Stimulated activated CD4-positive, alpha-beta T cell treated with anti-CD3 and anti-CD28 coated beads, Interleukin-2, amount 100 ng/mL, for 24 hours (primary cell): ENCODE data around the gene CDH5.
"Not testable (repeated sequence)": the region's sequence is repeated elsewhere in the genome, so short reads cannot be mapped to it uniquely, and the experiment has no call there.

Experiments
- DNase-seq, 2 donors: peaks; one replicate each; pipeline ENCODE4 v3.0.0-alpha.2; 2020

Gene CDH5

GRCh38 chr16:66366433-66367299 is at the start of gene CDH5:
TSS of gene CDH5 (plus strand) at chr16:66366691. CDS start at chr16:66379338, 12,647 bp downstream.
- no peak for DNase-seq

DNA sequence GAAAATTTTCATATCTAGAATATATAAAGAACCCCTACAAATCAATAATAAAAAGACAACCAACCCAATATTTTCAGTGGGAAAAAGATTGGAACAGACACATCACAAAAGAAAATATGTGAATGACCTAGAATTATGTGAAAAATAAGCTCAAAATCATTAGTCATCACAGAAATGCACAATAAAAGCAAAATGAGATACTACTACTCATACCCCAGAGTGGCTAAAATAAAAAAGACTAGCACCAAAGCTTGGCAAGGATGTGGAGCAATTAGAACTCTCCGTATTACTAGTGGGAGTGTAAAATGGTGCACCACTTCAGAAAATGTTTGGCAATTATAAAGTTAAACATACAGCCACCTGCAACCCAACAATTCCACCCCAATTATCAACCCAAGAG is 48.0 kb upstream of the CDH5 start:
- no peak for DNase-seq

- no peak for DNase-seq
Observed at GRCh38 chr16:66320774-66321173, 45.7 kb upstream of the CDH5 start.

GRCh38 chr16:66322174-66322573 is 44.3 kb upstream of the CDH5 start:
- no peak for DNase-seq

DNA sequence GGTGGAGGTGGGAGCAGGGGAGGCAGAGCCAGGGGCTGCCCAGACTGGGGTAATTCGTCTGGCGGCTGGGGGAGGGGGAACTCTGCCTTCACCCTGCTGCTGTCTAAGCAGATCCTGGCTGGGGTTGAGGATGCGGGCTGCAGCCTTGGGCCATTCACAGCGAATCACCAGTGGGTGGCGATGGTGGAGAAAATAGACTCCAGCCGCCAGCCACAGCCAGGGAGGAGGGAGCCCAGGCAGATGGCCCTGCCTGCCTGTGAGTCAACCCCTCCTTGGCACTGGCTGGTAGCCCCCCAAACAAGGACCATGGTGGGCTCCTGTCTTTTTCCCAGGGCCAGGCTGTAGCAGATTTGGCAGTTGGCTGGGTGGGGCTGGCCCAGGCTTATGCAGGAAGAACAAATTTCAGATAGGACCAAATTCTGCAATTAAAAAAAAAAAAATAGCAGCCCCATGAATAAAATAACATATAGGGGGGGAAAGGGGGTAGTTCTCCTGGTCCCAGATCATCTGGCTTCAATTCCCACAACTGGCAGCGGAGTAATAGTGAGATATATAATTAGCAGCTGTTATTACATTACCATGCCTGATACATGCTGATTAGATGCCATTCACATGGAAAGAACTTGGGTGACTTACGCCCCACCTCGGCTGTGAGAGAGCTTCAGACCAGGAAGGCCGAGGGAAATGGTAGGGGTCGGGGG is 41.5 kb upstream of the CDH5 start:
- peak in 1 of 2 donors; percentile 4 for DNase-seq

DNA sequence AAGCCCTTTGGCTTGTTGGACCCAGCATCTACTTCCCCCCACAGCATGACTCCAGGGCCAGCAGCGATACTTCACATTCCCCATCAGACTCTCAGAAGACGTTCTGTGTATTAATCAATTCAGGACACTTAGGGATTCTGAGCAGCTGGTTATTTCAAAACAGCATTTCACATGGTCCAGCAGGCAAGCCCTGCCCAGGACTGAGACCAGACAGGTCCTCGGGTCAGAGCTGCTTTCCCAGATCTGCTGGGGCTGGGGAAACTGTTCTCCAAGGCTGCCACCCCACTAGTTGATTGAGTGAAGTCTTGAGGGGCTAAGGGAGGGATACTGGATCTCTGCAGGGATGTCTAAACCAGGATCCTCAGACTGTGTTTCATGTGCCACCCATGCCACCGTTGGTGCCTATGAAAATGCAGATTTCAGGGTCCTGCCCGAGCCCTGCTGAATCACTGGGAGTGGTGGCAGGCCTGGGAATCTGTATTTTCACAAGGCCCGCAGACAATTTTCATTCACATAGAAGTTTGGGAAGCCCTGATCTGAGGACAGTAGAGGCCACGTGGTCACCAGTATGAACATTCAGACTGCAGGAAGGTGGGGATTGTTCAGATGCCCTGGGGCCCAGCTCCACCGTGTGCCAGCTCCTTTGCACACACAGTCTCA is 40.6 kb upstream of the CDH5 start:
- no peak for DNase-seq

DNA sequence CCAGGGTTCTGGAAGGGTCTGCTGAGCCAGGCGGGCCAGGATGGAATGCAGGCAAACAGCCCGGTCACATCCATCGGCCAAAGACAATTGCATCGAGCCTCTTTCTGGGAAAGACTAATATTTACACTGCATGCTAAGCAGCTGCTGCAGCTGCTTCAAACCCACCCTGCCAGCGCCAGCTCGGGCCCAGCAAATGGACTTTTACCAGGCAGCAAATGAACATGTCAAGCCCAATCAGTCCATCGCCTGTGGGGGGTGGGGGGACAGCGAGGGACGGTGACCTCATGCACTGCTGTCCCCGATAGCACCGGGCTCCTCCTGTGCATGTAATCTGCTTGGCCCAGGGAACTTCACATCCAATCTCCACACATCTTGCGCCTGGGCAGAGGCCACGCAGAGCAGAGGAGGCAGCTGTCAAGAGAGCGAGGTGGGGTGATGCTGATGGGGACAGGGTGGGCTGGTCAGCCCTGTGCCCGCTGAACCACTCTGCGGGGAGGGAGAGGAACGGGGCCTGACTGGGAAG is 39.4 kb upstream of the CDH5 start:
- DNase-seq, result no peak

DNA sequence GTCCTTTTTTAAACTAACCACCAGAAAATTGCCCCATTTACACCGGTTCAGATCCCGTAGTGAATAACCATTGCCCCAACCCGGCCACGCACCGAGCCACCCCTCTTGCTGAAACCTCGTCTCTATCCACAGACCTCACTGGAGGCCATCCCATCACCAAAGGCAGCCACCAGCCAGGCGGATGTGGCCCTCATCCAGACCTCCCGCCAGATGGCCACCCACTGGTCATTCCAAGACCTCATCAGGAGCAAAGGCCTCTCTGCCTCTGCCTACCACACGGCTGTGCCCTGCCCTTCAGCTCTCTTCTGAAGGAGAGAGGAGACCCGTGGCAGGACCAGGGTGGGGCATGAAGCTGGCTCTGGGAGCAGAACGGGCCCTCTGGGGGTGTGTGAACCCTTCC is 38.2 kb upstream of the CDH5 start:
- no peak for DNase-seq

- not testable (repeated sequence) for DNase-seq
Observed at GRCh38 chr16:66331464-66331863, 35.0 kb upstream of the CDH5 start.

GRCh38 chr16:66332634-66333610 is 33.6 kb upstream of the CDH5 start:
- DNase-seq, result no peak

GRCh38 chr16:66334853-66335574 is 31.5 kb upstream of the CDH5 start:
- DNase-seq, result no peak

DNA sequence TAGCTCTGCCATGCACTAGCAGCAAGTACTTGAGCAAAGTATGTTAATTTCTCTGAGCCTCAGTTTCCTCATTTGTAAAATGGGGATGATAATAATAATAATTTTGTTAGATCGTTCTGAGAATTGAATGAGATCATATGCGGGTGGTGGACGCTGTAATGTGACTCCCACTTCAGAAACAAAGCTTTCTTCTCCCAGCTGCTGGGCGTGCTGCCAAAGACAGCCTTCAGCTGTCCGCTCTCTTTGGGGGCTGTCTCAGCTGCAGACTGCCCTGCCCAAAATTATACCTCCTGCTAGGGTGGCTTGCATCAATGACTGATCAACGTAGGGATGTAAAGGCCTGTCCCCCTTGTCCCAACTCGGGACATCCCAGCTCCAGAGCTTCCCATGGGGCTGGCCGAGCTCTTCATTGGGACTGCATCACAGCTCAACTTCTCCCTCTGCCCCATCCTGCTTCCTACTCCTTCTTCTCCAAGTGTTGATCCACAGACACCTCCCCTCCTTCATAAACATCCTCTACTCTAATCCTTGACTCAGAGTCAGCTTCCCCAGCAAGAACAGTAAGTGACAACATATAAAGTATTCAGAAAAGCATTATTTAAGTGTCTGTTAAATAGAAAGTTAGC is 30.7 kb upstream of the CDH5 start:
- DNase-seq, result no peak

DNA sequence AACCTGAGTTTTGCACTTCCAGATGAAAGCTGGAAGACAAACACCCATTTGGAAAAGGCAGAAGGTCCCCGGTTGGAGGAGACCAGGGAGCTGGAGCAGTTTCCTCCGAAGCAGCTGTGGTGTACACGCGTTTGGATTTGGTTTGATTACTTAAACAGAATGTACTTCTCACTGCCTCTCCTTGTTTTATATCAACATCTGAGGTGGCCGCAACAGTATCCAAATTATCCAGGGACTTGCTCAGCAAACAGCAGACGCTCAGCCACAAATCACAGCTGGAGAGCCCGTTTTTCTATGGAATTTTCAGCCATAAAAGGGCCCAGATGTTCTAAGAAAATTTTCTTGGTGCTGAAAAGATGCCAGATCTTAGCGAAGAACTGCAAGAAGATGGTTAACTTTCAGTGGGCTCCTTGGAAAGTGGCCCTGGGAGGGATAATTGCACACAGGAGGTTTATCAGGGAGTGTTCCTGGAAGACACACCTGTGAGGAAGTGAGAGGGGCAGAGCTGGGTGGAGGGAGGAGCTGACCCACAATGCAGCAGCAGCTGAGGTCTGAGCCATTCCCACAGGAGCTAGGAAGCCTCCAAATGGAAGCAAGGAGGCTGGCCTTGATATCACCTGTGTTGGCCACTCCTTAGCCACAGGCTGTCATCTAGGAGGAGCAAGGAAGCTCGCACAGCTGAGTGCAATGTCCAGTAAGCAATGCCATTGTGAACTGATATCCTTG is 28.9 kb upstream of the CDH5 start:
- no peak for DNase-seq

DNA sequence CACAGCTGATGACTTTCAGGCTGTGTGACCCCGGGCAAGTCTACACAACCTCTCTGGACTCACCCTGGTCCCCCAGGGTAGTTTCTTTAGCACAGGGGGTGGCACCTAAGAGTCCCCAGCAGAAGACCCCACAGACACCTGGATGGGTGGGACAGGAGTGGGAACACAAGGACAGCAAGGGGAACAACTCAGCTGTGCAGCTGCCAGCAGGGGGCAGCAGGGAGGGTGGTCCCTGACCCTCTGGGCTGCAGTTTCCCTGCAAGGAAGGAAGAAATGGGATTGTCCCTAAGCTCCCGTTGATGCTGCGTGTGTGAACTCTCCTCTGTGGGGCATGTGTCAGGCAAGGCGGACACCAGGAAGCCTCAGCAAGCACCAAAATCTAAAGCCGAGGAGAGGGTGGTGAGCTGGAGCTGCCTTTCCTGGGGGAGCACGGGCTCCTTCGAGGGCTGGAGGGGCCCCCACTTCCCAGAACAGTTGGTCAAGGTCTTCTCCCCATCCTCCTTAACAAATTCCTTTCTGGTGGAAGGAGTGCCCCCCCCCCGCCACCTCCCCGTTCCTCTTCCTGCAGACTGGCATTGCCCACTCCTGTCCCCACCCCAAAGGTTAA is 24.1 kb upstream of the CDH5 start:
- peak; percentile 35 to 52 for DNase-seq

- peak; percentile 23 to 59 for DNase-seq
Observed at GRCh38 chr16:66344533-66345145, 21.9 kb upstream of the CDH5 start.

DNA sequence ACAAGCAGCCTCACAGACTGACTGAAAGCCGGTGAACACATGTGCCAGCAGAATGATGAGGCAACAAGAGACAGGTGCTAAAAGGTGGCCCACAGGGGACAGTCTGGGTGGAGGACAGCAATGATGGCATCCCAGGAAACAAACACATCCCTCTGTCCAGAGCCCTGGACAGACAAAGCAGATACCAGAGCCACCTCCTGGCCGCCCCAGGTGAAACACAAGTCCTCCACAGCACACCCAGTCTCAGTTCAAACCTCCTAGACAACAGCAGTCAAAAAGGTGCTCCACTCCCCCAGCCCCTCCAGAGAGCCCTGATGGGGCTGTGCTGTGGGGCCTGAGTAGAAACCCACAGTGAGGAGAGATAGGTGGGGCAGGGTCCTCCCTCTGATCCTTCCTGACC is 20.3 kb upstream of the CDH5 start:
- DNase-seq, result no peak

DNA sequence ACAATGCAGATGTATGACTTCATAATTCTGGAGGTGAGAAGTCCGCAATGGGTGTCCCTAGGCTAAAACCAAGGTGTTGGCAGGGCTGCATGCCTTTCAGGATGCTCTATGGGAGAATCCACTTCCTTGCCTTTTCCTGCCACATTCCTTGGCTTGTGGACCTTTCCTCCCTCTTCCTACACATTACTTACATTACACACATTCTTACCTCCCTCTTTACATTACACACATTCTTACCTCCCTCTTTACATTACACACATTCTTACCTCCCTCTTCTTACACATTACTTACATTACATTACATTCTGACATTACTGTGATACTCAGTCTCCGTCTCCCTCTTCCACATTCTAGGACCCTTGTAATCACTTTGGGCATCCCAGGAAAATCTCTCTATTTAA is 14.2 kb upstream of the CDH5 start:
- no peak for DNase-seq

GRCh38 chr16:66353055-66353454 is 13.4 kb upstream of the CDH5 start:
- DNase-seq, result no peak
